Lung (tissue), 12 donors: ENCODE measurements around the gene FMNL1. TPM values are rescaled to one million over a fixed set of nuclear protein-coding genes. Genes with fewer than 3 reads are reported as not detected.

ENCODE experiments used
- ATAC-seq: fragments of 200-7000 bp; cut with Tn5 transposase; one replicate; pipeline ENCODE4 v1.9.1; 2020; ENCODE audit warnings: moderate number of reproducible peaks; ENCODE audit not compliant: insufficient read depth, low FRiP score
- DNase-seq, 3 donors: peaks; one replicate each; pipeline ENCODE4 v3.0.0-alpha.2; 2013 to 2017
- H3K27ac ChIP-seq, 2 donors: one replicate each; pipeline ENCODE4 v1.5.1; 2013; ENCODE audit warnings: mild to moderate bottlenecking in 2 of 2, moderate library complexity in 2 of 2, control low read depth in 1 of 2, inconsistent platforms in 1 of 2, low read depth in 1 of 2, low read length in 1 of 2
- H3K27me3 ChIP-seq, 3 donors: one replicate each; pipeline ENCODE4 v1.5.1; 2013; ENCODE audit warnings: low read length in 2 of 3; ENCODE audit not compliant: control insufficient read depth in 3 of 3, insufficient read depth in 3 of 3
- H3K36me3 ChIP-seq, 4 donors: one replicate each; pipeline ENCODE4 v1.5.1; 2013; ENCODE audit warnings: low read length in 4 of 4, mild to moderate bottlenecking in 1 of 4, moderate library complexity in 1 of 4; ENCODE audit not compliant: control insufficient read depth in 4 of 4, insufficient read depth in 4 of 4
- H3K4me1 ChIP-seq, 5 donors: one replicate each; pipeline ENCODE4 v1.5.1; 2013; ENCODE audit warnings: low read length in 5 of 5, mild to moderate bottlenecking in 2 of 5, moderate library complexity in 1 of 5; ENCODE audit not compliant: control insufficient read depth in 5 of 5, insufficient read depth in 5 of 5
- H3K4me3 ChIP-seq: one replicate; pipeline ENCODE4 v1.5.1; 2013; ENCODE audit warnings: mild to moderate bottlenecking, control low read depth, moderate library complexity
- H3K9ac ChIP-seq, 2 donors: one replicate each; pipeline ENCODE4 v1.5.1; 2013; ENCODE audit warnings: low read length in 2 of 2, control low read depth in 1 of 2; ENCODE audit not compliant: insufficient read depth in 1 of 2
- H3K9me3 ChIP-seq, 4 donors: one replicate each; pipeline ENCODE4 v1.5.1; 2013; ENCODE audit warnings: low read length in 3 of 4, mild to moderate bottlenecking in 1 of 4, moderate library complexity in 1 of 4; ENCODE audit not compliant: control insufficient read depth in 4 of 4, insufficient read depth in 3 of 4
- WGBS, 2 donors: extraction: QIAGEN DNeasy Blood & Tissue Kit; methylation state at CpG; one replicate each; pipeline ENCODE4 v1.1.7; 2013; 5-methylcytosine and 5-hydroxymethylcytosine counted together
- polyA plus RNA-seq, 2 donors: library from polyadenylated mRNA; stranded (reverse); fragments of 200-250 nt; gene quantifications; one replicate each; pipeline ENCODE4 v1.2.1, GENCODE V29; 2013
- total RNA-seq, 2 donors: library from RNA; depleted of rRNA in 1 of 2; stranded (reverse); fragments of >200 nt in 1 of 2; gene quantifications; one replicate each; pipeline ENCODE4 v1.2.1, GENCODE V29; 2014 to 2021
- TF ChIP-seq, protein P1 (sequence below): IDR thresholded peaks from 2 replicates; pipeline ENCODE4 v1.5.1; 2012; ENCODE audit warnings: mild to moderate bottlenecking; ENCODE audit errors: control extremely low read depth, extremely low read depth
- donor health status: control.
- donor health status: control.
- donor health status: Bipolar disorder and iron deficiency.
- donor health status: healthy.
- donor health status: DM: yes; HTN: yes; CAD: no.

The FMNL1 gene
- total and polyA plus RNA-seq, 4 donors: 25.0 to 135 (median 56.6) TPM

DNA sequence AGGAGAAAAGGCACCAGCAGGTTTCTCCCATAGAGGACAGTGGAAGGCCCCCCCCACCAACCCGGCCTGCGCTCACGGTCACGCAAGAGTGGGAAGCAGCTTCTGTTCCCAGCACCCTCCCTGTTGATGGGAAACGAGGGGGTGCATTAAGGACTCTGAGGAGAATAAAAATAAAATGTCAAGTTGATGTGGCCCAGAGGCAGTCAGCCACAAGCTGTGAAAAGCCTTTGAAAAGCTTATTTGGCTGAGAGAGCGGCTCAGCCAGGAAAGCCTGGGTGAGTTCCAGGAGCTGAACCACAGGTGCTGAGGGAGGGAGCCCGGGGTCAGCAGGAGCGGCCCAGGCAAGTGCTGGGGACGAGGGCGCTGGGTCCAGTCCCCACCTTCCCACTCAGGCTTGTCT is 67.1 kb downstream of the FMNL1 start:
- 66 to 86% methylated on average over 10 of the region's 10 CpGs for WGBS, 2 donors
- DNase-seq (no peak), ATAC-seq (no peak)
- H3K27ac ChIP-seq: peak overlapping the region; percentile 42 to 75
- no peak overlapping the region for H3K9ac ChIP-seq
- H3K4me1 ChIP-seq: peaks cover 14 to 27% (median 15%) of the 10 kb centered on the region in 5 donors
- H3K9me3 ChIP-seq: no peaks in the 10 kb centered on the region
- H3K27me3 ChIP-seq: no peaks in the 10 kb centered on the region
- peaks cover 3 to 40% (median 20%) of the 10 kb centered on the region in 4 donors for H3K36me3 ChIP-seq
- H3K4me3 ChIP-seq: no peak overlapping the region
- TF ChIP-seq, protein P1, sequence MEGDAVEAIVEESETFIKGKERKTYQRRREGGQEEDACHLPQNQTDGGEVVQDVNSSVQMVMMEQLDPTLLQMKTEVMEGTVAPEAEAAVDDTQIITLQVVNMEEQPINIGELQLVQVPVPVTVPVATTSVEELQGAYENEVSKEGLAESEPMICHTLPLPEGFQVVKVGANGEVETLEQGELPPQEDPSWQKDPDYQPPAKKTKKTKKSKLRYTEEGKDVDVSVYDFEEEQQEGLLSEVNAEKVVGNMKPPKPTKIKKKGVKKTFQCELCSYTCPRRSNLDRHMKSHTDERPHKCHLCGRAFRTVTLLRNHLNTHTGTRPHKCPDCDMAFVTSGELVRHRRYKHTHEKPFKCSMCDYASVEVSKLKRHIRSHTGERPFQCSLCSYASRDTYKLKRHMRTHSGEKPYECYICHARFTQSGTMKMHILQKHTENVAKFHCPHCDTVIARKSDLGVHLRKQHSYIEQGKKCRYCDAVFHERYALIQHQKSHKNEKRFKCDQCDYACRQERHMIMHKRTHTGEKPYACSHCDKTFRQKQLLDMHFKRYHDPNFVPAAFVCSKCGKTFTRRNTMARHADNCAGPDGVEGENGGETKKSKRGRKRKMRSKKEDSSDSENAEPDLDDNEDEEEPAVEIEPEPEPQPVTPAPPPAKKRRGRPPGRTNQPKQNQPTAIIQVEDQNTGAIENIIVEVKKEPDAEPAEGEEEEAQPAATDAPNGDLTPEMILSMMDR: no peak

- Histone ChIP-seq H3K4me1 (peaks cover 14 to 31% (median 22%) of the 10 kb centered on the region in 5 donors), H3K27ac (peak overlapping the region; percentile 54 to 75), H3K4me3 (no peak overlapping the region), H3K9ac (no peak overlapping the region), H3K27me3 (no peaks in the 10 kb centered on the region), H3K9me3 (no peaks in the 10 kb centered on the region), H3K36me3 (peaks cover 3 to 33% (median 15%) of the 10 kb centered on the region in 4 donors)
- WGBS, 2 donors: 69 to 76% methylated on average over 15 of the region's 15 CpGs
- no peak for ATAC-seq
- TF ChIP-seq, protein P1: no peak
- DNase-seq: no peak
These were observed 67.9 kb downstream of the FMNL1 start for GRCh38 chr17:45289301-45290268.

- Histone ChIP-seq H3K27ac (peak overlapping the region in 1 of 2 donors; percentile 43), H3K9ac (no peak overlapping the region), H3K27me3 (no peaks in the 10 kb centered on the region), H3K9me3 (no peaks in the 10 kb centered on the region), H3K36me3 (peaks cover 3 to 29% (median 15%) of the 10 kb centered on the region in 4 donors), H3K4me3 (no peak overlapping the region), H3K4me1 (peaks cover 16 to 33% (median 22%) of the 10 kb centered on the region in 5 donors)
- no peak for ATAC-seq
- TF ChIP-seq, protein P1: no peak
- DNase-seq: no peak
- WGBS, 2 donors: 92 to 96% methylated on average over 11 of the region's 11 CpGs
These were observed 68.6 kb downstream of the FMNL1 start for GRCh38 chr17:45290269-45290765.
